Putamen (tissue), 1 donor: ENCODE data around the gene C16orf87.

Source experiments
- DNase-seq: peaks from one replicate; pipeline ENCODE4 v3.0.0-alpha.2; 2016; ENCODE audit warnings: low spot score

The C16orf87 gene

DNA sequence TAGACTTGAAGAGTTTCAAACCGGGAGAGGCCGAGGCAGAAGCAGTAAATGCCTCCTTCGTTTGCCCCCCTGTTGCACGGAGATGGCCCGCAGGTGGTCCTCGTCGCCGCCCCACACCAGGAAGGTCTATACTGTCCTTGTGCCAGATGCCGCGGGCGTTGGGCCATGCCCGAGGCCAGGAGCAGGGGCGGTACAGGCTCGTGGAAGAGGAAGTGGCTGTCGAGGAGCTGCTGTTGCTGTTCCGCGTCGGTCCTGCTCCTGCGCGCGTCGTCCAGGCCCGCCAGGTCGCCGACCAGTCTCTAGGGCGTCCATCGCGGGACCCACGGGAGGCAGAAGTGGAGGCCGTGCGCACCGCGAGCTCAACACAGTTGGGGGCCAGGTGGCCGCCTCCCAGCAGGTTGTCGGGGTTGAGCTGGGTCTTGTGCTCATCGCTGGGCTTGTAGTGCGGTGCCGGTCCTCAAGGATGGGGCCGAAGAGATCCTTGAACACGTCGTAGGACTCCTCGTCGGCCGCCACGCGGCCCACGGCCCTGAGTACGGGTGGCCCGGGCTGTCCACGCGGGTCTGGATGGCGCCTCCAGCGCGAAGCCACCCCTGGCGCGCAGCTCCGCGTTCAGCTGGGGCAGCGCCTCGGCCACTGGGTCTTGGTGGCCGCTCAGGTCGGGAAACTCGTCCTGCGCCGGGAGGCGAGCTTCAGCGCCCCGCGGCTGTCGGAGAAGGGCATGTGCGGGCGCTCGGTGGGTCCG lies 13.1 kb upstream of the C16orf87 start:
- DNase-seq: no peak

DNA sequence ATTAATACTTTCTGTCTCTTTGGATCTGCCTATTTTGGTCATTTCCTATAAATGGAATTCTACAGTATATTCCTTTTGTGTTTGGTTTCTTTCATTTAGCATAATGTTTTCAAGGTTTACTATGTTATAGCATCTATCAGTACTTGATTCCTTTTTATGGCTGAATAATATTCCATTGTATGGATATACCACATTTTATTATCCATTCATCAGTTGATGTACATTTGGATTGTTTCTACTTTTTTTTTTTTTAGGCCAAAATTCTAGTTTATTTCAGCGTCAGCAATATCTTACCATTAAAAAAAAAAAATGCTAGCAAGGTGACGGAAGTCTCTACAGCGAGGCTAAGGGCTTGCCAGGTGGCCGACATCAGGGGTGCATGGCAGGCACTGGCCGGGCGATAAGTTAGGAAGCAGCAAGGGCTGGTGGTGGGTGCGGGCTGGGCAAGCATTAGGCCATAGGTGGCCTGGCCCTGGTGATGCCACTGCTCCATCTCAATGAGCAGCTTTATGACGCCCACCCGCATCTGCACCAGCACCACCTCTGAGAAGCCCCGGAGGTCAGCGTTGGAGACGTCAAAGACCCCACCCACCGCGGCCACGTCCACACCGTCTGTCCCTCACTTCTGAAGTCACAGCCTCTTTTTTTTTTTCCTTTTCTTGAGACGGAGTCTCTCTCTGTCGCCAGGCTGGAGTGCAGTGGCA lies 11.4 kb upstream of the C16orf87 start:
- no peak for DNase-seq

DNA sequence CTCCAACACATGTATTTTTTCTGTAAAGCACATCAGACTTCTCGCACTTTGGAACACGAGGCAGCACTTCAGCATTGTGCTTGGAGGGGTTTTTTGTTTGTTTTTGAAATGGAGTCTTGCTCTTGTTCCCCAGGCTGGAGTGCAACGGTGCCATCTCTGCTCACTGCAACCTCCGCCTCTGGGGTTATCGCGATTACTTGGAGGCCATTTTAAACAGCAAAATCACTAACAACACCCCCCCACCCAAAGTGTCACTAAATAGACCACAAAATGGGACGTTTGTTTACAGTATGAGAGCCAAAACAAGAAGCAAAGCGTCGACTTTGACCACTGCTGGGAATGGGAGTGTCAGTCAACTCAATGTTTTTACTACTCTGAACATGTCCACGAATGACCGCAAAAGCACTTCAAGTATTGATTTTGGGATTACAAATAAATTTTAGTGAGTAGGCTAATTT lies 9.0 kb upstream of the C16orf87 start:
- DNase-seq: no peak

DNA sequence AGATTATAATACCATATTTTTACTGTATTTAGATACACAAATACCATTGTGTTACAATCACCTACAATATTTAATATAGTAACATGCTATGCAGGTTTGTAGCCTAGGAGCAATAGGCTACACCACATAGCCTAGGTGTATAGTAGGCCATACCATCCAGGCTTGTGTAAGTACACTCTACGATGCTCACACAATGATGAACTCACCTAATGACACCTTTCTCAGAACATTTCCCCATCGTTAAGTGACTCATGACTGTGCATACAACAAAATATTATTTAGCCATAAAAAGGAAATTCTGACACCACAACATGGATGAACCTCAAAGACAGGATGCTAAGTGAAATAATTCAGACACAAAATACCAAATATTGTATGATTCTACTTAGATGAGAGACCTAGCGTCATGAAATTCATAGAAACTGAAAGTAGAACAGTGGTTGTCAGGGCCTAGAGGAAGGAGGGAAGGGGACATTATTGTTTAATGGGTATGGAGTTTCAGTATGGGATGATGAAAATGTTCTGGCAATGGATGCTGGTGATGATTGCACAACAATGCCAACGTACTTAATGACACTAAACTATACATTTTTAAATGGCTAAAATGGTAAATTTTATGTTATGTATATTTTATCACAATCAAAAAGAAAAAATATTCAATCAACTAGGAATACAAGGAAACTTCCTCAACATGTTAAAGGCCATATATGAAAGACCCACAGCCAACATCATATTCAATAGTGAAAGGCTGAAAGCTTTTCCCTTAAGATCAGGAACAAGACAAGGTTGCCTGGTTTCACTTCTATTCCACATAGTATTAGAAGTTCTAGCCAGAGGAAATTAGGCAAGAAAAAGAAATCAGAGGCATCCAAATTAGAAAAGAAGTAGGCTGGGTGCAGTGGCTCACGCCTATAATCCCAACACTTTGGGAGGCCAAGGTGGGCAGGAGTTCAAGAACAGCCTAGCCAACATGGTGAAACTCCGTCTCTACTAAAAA lies 5.9 kb upstream of the C16orf87 start:
- DNase-seq: no peak

DNA sequence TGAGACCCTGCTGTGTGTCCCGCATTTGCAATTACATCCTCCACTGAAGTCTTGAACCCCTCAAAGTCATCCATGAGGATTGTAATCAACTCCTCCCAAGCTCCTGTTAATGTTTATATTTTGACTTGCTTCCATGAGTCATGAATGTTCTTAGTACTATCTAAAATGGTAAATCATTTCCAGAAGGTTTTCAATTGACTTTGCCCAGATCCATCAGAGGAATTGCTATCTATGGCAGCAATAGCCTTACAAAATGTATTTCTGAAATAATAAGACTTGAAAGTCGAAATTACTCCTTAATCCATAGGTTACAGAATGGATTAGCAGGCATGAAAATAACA lies 2.5 kb upstream of the C16orf87 start:
- DNase-seq: no peak

DNA sequence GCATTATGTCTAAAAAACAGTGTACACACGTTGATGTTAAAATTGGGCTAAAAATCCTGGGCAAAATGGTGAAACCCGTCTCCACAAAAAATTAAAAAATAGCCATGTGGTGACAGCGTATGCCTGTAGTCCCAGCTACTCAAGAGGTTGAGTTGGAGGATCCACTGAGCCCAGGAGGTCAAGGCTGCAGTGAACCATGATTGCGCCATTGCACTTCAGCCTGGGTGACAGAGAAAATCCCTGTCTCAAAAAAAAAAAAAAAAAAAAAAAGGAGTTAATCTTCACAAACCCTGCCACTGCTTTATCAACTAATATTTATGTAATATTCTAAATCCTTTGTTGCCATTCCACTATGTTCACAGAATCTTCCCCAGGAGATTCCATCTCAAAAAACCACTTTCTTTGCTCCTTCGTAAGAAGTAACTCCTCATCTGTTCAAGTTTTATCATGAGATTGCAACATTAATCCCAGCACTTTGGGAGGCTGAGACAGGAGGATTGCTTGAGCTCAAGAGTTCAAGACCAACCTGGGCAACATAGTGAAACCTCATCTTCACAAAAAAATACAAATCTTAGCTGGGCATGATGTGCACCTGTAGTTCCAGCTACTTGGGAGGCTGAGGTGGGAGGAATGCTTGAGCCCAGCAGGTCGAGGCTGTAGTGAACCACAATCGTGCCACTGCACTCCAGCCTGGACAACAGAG lies 1.9 kb upstream of the C16orf87 start:
- DNase-seq: no peak

DNA sequence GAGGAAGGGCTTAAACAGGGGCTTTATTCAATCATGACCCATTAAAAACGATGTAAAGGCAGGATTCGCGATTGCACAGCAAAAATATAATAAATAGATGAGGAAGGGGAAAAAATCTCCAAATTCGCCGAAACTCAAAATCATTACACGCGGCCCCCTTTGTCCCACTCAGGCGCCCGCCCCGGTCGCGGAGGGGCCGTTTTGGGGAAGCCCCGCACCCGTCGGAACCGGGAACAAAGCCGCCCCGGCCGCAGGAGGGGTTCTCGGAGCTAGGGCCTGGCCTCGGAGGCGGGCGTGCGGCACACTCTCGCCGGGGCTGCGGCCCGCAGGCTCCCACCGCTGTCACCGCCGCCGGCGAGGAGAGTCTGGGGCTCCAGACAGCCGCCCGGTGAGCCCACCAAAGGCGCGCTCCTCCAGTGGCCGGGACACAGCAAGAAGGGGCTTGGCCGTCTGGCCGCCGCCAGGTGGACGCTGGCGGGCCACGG lies 521 bp downstream of the C16orf87 start:
- no peak for DNase-seq

DNA sequence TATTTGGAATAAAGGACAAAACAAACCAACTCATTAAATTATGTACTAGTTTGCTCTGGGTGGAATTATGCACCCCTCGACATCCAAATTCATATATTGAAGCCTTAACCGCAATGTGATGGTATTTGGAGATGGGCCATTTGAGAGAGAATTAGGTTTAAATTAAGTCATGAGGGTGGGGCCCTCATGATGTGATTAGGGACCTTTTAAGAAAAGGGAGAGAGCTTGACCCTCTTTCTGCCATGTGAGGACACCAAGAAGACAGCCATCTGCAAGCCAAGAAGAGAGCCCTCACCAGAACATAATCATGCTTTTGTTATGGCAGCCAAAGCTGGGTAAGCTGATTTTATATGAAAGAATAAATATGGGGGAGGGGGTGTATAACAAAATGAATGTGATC lies 2.0 kb downstream of the C16orf87 start:
- no peak for DNase-seq

DNA sequence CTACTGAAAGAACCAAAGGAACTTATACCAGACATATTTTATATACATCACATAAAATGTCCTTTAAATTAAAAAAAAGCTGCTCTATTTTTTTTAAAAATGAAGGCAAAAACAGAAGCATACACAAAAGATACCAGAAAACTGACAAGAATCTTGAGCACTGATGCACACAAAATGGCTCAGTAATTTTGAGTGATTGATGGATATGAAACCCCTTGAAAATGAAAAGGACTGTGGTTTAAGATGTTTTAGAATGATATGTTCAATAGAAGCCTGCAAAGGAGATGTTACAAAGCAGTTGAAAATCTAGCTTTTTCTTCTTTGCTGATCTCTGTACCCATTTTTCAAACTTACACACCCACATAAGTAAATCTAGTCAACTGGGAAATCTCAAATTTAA lies 2.7 kb downstream of the C16orf87 start:
- no peak for DNase-seq

DNA sequence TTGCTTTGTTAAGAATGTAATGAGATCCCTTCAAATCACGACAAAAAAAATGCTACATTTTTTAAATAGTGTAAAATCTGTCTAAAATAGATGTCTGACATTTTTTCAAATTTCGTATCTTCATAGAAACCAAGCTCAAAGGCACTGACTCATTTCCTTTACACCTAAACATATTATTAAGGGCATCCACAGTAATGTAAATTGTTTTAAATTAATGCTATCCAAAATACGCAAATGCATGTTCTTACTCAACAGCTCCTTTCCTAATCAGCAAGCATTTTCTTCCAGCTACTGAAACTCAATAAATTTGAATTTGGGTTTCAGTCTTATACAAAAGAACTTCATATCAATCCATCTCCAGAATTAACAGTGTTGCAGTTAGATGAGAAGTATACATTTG lies 4.3 kb downstream of the C16orf87 start:
- DNase-seq: no peak

DNA sequence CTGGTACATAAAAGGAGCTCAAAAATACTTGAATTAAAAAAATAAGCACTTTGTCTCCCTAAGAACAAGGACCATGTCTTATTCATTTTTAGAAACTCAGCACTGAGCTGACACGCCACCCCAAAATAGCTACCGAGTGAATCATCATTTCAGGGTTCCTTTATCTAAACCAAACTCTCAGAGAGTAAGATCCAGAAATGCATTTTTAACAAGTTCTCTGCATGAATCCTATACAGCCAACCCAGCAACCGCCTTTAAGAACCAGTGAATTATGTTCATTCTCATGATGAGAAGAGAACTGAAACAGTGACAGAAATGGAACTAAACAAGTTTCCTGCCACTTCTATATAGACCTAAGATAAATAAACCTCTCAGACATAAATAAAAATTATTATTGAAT lies 8.7 kb downstream of the C16orf87 start:
- peak; percentile 73 for DNase-seq

DNA sequence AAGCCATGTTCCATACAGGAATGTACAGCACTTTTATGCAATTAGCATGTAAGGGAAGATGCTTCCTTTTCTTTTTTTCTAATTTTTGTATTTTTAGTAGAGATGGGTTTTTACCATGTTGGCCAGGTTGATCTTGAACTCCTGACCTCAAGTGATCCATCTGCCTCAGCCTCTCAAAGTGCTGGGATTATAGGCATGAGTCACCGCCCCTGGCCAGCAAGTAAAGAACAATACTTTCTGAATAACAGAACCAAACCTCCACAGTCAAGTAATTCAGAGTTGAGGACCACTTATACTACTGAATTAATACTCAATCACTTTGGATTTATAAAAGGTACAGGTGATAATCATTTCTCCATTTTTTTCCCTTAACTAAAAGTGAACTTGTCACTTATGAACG lies 13.0 kb downstream of the C16orf87 start:
- no peak for DNase-seq

DNA sequence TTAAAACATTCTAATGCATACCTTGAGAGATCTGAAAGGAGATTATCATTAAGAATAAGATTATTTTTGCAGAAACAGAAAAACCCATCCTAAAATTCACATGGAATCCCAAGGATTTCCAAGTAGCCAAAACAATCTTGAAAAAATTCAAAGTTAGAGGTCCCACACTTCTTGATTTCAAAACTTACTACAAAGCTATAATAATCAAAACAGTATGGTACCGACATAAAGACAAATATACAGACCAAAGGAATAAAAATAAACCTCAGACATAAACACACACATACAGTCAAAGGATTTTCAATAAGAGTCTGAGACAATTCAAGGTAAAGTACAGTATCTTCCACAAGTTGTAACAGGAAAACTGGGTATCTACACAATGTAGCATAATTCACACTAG lies 16.2 kb downstream of the C16orf87 start:
- no peak for DNase-seq

DNA sequence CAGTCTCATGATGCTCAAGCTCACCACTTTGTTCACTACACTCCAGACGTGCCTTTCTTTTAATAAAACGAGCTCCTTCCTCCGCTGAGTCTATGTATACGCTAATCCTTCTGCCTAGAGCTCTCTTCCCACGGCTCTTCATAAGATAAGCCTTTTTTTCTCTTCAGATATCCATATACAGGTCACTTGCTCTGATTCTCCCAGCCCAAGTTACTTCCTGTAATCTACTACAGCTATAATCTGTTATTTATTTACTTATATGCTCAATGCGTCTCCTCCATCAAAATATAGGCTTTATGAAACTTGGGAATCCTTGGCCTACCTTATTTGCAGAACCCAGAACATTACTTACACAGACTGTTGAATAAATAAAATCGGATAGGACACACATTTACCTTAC lies 17.4 kb downstream of the C16orf87 start:
- no peak for DNase-seq

DNA sequence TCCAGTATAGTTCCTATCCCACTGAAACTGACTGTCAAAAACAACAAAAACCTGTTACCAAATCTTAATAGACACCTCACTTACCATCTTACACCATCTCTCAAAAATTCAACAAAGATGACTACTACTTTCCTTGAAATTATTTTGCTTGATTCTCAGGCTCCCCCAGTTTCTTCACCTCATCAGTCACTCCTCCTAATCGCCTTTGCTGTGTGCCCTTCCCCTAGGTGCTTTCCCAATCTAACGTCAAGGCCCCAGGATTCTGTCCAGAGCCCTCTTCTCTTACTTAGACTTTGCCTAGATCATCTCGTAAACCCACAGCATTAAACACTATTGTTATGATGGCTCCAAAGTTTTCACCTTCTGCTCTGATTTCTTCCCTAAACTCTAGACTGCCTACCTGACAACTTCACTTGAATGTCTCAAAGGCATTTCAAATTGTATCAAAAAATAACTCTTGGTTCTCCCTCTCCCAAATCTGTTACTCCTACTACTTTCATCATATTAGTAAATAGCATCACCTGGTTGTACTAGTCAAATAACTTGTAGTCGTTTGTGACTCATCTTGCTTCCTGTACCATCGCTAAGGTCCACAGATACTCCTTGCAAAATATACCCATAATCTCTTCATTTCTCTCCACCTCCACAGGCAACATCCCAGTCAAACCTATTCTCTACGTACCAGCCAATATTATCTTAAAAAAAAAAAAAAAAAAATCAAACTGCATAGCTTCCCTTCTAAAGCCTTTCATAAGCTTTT lies 18.0 kb downstream of the C16orf87 start:
- DNase-seq: no peak

DNA sequence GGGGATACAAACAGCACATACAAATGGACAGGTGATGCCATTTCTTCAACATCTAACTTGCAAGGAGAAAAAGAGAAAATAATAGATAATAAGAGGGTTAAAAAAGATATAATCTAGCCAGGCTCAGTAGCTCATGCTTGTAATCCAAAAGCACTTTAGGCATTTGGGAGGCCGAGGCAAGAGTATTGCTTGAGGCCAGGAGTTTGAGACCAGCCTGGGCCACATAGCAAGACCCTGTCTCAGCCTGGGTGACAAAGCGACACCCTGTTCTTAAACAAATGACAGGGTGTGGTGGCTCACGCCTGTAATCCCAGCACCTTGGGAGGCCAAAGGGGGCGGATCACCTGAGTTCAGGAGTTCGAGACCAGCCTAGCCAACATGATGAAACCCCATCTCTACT lies 19.3 kb downstream of the C16orf87 start:
- no peak for DNase-seq

DNA sequence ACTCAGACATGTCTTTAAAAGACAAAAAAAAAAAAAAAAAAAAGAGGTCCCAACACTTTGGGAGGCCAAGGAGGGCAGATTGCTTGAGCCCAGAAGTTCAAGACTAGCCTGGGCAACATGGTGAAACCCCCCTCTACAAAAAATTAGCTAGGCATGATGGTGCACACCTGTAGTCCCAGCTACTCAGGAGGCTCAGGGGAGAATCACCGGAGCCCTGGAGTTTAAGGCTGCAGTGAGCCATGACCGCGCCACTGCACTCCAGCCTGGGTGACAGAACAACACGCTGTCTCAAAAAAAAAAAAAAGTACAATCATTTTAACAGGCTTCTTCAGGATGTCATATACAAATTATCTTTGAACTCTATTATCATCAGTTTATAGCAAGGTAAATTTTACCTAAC lies 22.0 kb downstream of the C16orf87 start:
- no peak for DNase-seq

DNA sequence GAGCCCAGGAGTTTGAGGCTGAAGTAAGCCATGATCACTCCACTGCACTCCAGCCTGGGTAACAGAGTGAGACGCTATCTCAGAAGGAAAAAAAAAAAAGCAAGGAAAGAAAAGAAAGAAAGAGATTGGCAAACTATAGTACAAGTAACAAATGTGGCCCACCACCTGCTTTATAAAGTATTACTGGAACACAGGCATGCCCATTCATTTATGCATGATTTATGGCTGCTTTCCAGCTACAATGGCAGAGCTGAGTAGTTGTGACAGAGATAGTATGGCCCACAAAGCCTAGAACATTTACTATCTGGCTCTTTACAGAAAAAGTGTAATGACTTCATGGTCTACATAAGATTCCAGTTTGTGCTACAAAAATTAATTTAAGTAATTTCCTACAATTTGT lies 23.6 kb downstream of the C16orf87 start:
- no peak for DNase-seq

DNA sequence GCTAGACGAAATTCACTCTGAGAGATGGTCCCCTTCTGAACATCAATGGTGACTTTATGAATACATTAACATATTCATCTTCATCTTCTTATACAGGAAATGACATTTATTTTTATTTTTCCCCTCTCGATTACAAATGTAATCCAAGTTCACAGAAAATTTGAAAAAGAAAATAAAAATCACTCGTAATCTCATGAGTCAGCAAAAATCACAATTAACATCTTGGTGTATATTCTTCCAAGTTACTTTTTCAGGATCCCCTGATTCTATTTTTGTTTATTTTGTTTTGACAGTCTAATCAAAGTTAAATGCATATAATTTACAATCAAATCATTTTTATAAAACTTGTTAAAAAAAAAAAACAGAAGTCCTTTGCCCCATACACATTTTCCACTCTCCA lies 27.6 kb downstream of the C16orf87 start:
- DNase-seq: no peak

DNA sequence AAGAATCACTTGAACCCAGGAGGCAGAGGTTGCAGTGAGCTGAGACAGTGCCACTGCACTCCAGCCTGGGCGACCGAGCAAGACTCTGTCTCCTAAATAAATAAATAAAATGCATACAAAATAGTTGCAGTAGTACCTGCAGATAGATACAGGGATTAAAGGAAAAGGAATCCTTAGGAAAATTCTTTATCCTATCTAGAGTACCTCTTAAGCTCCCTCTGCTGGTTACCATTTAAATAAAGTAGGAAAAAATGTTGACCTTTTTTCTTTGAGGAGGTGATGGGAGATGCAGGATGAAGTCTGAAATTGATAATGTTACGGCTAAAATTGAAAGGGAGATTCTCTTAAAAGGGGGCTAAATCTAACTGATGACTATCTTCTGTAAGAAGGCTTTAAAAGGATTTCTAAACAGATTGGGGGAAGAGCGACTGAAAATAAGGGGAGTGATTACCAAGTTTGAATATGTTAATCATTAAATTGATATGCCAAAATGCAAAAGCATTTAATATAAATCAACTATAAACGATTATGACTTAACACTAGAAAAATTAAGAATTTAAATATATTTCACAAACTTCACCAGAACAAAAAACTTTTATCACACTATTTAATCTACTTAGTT lies 29.4 kb downstream of the C16orf87 start:
- DNase-seq: no peak

DNA sequence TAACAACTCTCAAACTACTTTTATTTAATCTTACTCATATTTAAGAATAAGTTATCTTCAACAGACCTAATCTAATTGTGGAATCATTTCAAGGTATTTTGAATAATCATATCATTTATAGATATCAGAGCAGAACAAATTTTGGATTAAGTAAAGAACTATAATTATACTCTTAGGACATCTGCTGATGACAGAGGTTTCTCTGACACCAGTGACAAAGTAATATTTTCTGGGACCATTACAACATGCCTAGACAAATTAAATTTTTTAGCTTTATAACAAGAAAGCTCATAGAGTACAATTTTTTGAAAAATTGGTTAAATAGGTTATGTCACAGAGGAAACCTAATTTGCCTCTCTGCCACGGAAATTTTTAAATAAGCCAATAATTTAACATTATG lies 30.5 kb downstream of the C16orf87 start:
- DNase-seq: no peak
